HEK293 (cell line): ENCODE measurements around the gene GMDS.

ENCODE experiments used
- CTCF ChIA-PET: fragments of 350-600 bp; formaldehyde crosslinking; extraction: SDS; loops from one replicate; lab custom pipeline; 2021; ENCODE audit warnings: antibody characterized with exemption; lab: Yijun Ruan, JAX
- POLR2A ChIA-PET: fragments of 300-600 bp; formaldehyde crosslinking; extraction: SDS; loops from one replicate; lab custom pipeline; 2020; ENCODE audit warnings: antibody characterized with exemption, inconsistent platforms; lab: Yijun Ruan, JAX
- H3K27ac ChIP-seq: fragments of 200-500 bp; sonication (Bioruptor generic); 2 replicates; pipeline ENCODE4 v1.5.1; 2014; ENCODE audit warnings: low read depth, low read length, control low read depth, inconsistent platforms; ENCODE audit errors: extremely low read depth
- H3K36me3 ChIP-seq, 2 experiments: fragments of 200-500 bp in 1 of 2; sonication (Bioruptor generic) in 1 of 2; 1 replicate in 1 of 2; 2 replicates in 1 of 2; pipeline ENCODE4 v1.5.1; 2014 to 2017; ENCODE audit warnings: inconsistent platforms in 2 of 2, low read length in 2 of 2; ENCODE audit not compliant: control insufficient read depth in 2 of 2, insufficient read depth in 1 of 2
- H3K4me1 ChIP-seq: fragments of 200-500 bp; sonication (Bioruptor generic); 2 replicates; pipeline ENCODE4 v1.5.1; 2014; ENCODE audit warnings: mild to moderate bottlenecking, low read length, inconsistent platforms; ENCODE audit not compliant: control insufficient read depth, insufficient read depth
- H3K4me3 ChIP-seq: 2 replicates; pipeline ENCODE4 v1.5.1; 2011; ENCODE audit warnings: low read depth, mild to moderate bottlenecking, control low read depth, low read length, moderate library complexity
- H3K9me3 ChIP-seq: fragments of 200-500 bp; sonication (Bioruptor generic); 2 replicates; pipeline ENCODE4 v1.5.1; 2014; ENCODE audit warnings: low read depth, low read length, inconsistent platforms; ENCODE audit not compliant: control insufficient read depth, insufficient read depth
- AEBP2 ChIP-seq: fragments of 450-650 bp; formaldehyde crosslinking; IDR thresholded peaks from 2 replicates; pipeline ENCODE4 v1.5.1; 2016; ENCODE audit warnings: missing biosample characterization, missing genetic modification characterization, borderline replicate concordance
- ELK4 ChIP-seq: IDR thresholded peaks from 2 replicates; pipeline ENCODE4 v1.6.1; 2011; ENCODE audit warnings: mild to moderate bottlenecking, low read depth, low read length, borderline replicate concordance
- GFI1B ChIP-seq: fragments of 450-650 bp; formaldehyde crosslinking; IDR thresholded peaks from 2 replicates; pipeline ENCODE4 v1.5.1; 2016; ENCODE audit warnings: missing biosample characterization, missing genetic modification characterization
- GLI2 ChIP-seq: fragments of 450-650 bp; formaldehyde crosslinking; IDR thresholded peaks from 2 replicates; pipeline ENCODE4; 2017; ENCODE audit warnings: missing biosample characterization, missing genetic modification characterization, low read depth, borderline replicate concordance
- IKZF3 ChIP-seq: fragments of 450-650 bp; IDR thresholded peaks from 2 replicates; pipeline ENCODE4 v1.5.0; 2018; ENCODE audit warnings: missing biosample characterization, mild to moderate bottlenecking, missing genetic modification characterization, moderate library complexity
- KLF8 ChIP-seq: fragments of 450-650 bp; formaldehyde crosslinking; IDR thresholded peaks from 2 replicates; pipeline ENCODE4 v1.5.1; 2016; ENCODE audit warnings: missing biosample characterization, missing genetic modification characterization
- OSR2 ChIP-seq: fragments of 450-650 bp; formaldehyde crosslinking; IDR thresholded peaks from 2 replicates; pipeline ENCODE4 v1.5.1; 2016; ENCODE audit warnings: missing biosample characterization, missing genetic modification characterization
- PRDM1 ChIP-seq: fragments of 450-650 bp; formaldehyde crosslinking; IDR thresholded peaks from 2 replicates; pipeline ENCODE4; 2016; ENCODE audit warnings: missing biosample characterization, missing genetic modification characterization
- ZNF404 ChIP-seq: fragments of 450-650 bp; formaldehyde crosslinking; IDR thresholded peaks from 2 replicates; pipeline ENCODE4 v1.5.1; 2017; ENCODE audit warnings: missing biosample characterization, missing genetic modification characterization
- ZNF426 ChIP-seq: fragments of 450-650 bp; formaldehyde crosslinking; IDR thresholded peaks from 2 replicates; pipeline ENCODE4 v1.5.1; 2017; ENCODE audit warnings: missing biosample characterization, missing genetic modification characterization, mild to moderate bottlenecking, inconsistent platforms, moderate library complexity
- ZNF48 ChIP-seq: fragments of 450-650 bp; formaldehyde crosslinking; IDR thresholded peaks from 2 replicates; pipeline ENCODE4 v1.5.1; 2016; ENCODE audit warnings: missing biosample characterization, missing genetic modification characterization
- ZNF501 ChIP-seq: fragments of 450-650 bp; formaldehyde crosslinking; IDR thresholded peaks from 2 replicates; pipeline ENCODE4 v1.5.1; 2016; ENCODE audit warnings: missing biosample characterization, missing genetic modification characterization
- ZNF513 ChIP-seq: fragments of 450-650 bp; IDR thresholded peaks from 2 replicates; pipeline ENCODE4 v1.5.1; 2018; ENCODE audit warnings: missing biosample characterization, missing genetic modification characterization
- ZNF514 ChIP-seq: fragments of 450-650 bp; formaldehyde crosslinking; IDR thresholded peaks from 2 replicates; pipeline ENCODE4 v1.5.1; 2016; ENCODE audit warnings: missing biosample characterization, missing genetic modification characterization
- ZNF529 ChIP-seq: fragments of 450-650 bp; formaldehyde crosslinking; IDR thresholded peaks from 2 replicates; pipeline ENCODE4 v1.5.1; 2017; ENCODE audit warnings: missing genetic modification characterization, missing biosample characterization; ENCODE audit not compliant: insufficient replicate concordance
- ZNF549 ChIP-seq: fragments of 450-650 bp; IDR thresholded peaks from 2 replicates; pipeline ENCODE4 v1.5.1; 2018; ENCODE audit warnings: missing biosample characterization, missing genetic modification characterization, mild to moderate bottlenecking, inconsistent platforms, moderate library complexity
- ZNF596 ChIP-seq: fragments of 450-650 bp; IDR thresholded peaks from 2 replicates; pipeline ENCODE4 v1.5.0; 2018; ENCODE audit warnings: missing biosample characterization, mild to moderate bottlenecking, missing genetic modification characterization, moderate library complexity
- ZNF600 ChIP-seq: fragments of 450-650 bp; formaldehyde crosslinking; IDR thresholded peaks from 2 replicates; pipeline ENCODE4 v1.5.1; 2016; ENCODE audit warnings: missing biosample characterization, missing genetic modification characterization
- ZNF623 ChIP-seq: fragments of 450-650 bp; formaldehyde crosslinking; IDR thresholded peaks from 2 replicates; pipeline ENCODE4 v1.5.1; 2016; ENCODE audit warnings: missing biosample characterization, missing genetic modification characterization
- ZNF624 ChIP-seq: fragments of 450-650 bp; formaldehyde crosslinking; IDR thresholded peaks from 2 replicates; pipeline ENCODE4 v1.5.1; 2017; ENCODE audit warnings: missing biosample characterization, missing genetic modification characterization
- ZNF664 ChIP-seq: fragments of 450-650 bp; formaldehyde crosslinking; IDR thresholded peaks from 2 replicates; pipeline ENCODE4 v1.5.1; 2016; ENCODE audit warnings: missing biosample characterization, missing genetic modification characterization
- ZNF792 ChIP-seq: fragments of 450-650 bp; formaldehyde crosslinking; IDR thresholded peaks from 2 replicates; pipeline ENCODE4 v1.5.1; 2016; ENCODE audit warnings: missing biosample characterization, missing genetic modification characterization
- TF ChIP-seq, protein P1 (sequence below): fragments of 450-650 bp; formaldehyde crosslinking; IDR thresholded peaks from 2 replicates; pipeline ENCODE4 v1.5.1; 2016; ENCODE audit warnings: missing biosample characterization, missing genetic modification characterization
- TF ChIP-seq, protein P2 (sequence below): fragments of 450-650 bp; formaldehyde crosslinking; IDR thresholded peaks from 2 replicates; pipeline ENCODE4 v1.5.1; 2016; ENCODE audit warnings: missing biosample characterization, missing genetic modification characterization
- TF ChIP-seq, protein P3 (sequence below): fragments of 450-650 bp; formaldehyde crosslinking; IDR thresholded peaks from 2 replicates; pipeline ENCODE4 v1.5.1; 2016; ENCODE audit warnings: missing biosample characterization, missing genetic modification characterization, low read depth

GMDS gene

DNA sequence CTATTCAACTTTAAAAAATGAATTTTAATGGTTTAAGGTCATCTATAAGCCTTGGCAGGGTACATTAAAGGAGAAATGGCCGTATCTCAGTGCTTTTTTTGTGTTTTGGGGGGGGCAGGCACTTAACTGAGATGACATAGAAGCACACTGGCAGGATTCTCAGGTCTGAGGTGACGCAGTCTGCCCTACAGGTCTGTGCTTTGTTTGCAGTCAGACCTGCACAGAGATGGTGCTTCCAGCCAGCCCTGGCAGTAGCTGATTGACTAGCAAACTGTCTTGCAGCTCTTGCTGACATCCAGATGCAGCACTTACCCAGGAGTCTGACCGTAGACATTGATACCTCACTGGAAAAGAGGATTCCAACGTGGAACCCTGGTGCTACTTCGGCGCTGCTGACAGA is 386.5 kb downstream of the GMDS start (continued):
- TF ChIP-seq, protein P1, sequence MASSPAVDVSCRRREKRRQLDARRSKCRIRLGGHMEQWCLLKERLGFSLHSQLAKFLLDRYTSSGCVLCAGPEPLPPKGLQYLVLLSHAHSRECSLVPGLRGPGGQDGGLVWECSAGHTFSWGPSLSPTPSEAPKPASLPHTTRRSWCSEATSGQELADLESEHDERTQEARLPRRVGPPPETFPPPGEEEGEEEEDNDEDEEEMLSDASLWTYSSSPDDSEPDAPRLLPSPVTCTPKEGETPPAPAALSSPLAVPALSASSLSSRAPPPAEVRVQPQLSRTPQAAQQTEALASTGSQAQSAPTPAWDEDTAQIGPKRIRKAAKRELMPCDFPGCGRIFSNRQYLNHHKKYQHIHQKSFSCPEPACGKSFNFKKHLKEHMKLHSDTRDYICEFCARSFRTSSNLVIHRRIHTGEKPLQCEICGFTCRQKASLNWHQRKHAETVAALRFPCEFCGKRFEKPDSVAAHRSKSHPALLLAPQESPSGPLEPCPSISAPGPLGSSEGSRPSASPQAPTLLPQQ (tag by site-specific recombination), result no peak
- no peak for TF ChIP-seq ZNF549 (tag by site-specific recombination)
- TF ChIP-seq ZNF624 (tag by site-specific recombination), result no peak
- TF ChIP-seq ZNF792 (tag by site-specific recombination), result no peak
- TF ChIP-seq ZNF426 (tag by site-specific recombination), result no peak
- TF ChIP-seq PRDM1 (tag by site-specific recombination), result no peak

DNA sequence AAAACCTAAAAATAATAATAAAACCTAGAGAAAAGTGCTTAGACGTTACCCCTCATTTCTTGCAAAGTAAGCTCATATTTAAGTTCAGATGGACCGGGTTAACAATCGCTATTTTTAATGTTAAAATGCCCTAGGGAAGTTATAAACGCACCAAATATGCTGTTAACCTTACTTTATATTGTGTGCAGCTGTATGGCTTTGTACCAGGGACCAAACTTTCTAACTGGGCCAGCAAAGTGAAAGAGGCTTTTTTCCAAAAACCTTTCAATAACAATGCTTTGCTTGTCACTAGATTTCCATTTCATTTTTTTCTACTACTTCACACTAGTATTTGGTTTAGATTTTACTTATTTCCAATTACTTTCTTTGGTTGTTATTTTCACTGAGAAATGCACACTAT is 387.2 kb downstream of the GMDS start:
- Histone ChIP-seq H3K4me3 (no peak overlapping the region), H3K4me1 (peaks cover 52% of the 10 kb centered on the region), H3K9me3 (no peaks in the 10 kb centered on the region), H3K36me3 (no peaks in the 10 kb centered on the region), H3K27ac (no peak overlapping the region)
- no peak for TF ChIP-seq GLI2 (tag by site-specific recombination)
- TF ChIP-seq ZNF600, result no peak
- ChIA-PET CTCF (interaction anchor here (0.6 to 1.2 kb wide), 4 partner anchors 9 to 933 kb away, joined by 3 to 8 read pairs (median 4); no protein-coding TSS in a partner anchor), POLR2A (no interaction called here)

- peaks cover 42% of the 10 kb centered on the region for H3K4me1 ChIP-seq
- H3K27ac ChIP-seq, result peak overlapping the region; percentile 54
- no peaks in the 10 kb centered on the region for H3K36me3 ChIP-seq
- ChIA-PET CTCF (interaction anchor here (0.6 to 1.1 kb wide), 6 partner anchors 15 to 354 kb away, joined by 3 to 5 read pairs (median 3); no protein-coding TSS in a partner anchor), POLR2A (no interaction called here)
- H3K4me3 ChIP-seq, result no peak overlapping the region
- H3K9me3 ChIP-seq, result no peaks in the 10 kb centered on the region
- TF ChIP-seq ZNF501 (no peak), IKZF3 (tag by site-specific recombination) (peak; percentile 53; the same call in 1 of the 2 replicates), KLF8 (peak; percentile 47; the same call in 1 of the 2 replicates), ZNF404 (no peak), GFI1B (peak; percentile 50), ZNF623 (tag by site-specific recombination) (no peak), ZNF600 (peak; percentile 57), ZNF514 (tag by site-specific recombination) (no peak), ZNF596 (0 out of 2 replicates have a peak, but pooled peaks have one; percentile 35), ZNF513 (tag by site-specific recombination) (no peak; the same call in 1 of the 2 replicates), AEBP2 (tag by site-specific recombination) (no peak), ZNF664 (no peak; the same call in 1 of the 2 replicates), OSR2 (tag by site-specific recombination) (peak; percentile 95), ZNF48 (tag by site-specific recombination) (no peak), ZNF529 (tag by site-specific recombination) (no peak), ELK4 (no peak)
- TF ChIP-seq, protein P2, sequence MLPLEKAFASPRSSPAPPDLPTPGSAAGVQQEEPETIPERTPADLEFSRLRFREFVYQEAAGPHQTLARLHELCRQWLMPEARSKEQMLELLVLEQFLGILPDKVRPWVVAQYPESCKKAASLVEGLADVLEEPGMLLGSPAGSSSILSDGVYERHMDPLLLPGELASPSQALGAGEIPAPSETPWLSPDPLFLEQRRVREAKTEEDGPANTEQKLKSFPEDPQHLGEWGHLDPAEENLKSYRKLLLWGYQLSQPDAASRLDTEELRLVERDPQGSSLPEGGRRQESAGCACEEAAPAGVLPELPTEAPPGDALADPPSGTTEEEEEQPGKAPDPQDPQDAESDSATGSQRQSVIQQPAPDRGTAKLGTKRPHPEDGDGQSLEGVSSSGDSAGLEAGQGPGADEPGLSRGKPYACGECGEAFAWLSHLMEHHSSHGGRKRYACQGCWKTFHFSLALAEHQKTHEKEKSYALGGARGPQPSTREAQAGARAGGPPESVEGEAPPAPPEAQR (tag by site-specific recombination), result no peak
- TF ChIP-seq, protein P3, sequence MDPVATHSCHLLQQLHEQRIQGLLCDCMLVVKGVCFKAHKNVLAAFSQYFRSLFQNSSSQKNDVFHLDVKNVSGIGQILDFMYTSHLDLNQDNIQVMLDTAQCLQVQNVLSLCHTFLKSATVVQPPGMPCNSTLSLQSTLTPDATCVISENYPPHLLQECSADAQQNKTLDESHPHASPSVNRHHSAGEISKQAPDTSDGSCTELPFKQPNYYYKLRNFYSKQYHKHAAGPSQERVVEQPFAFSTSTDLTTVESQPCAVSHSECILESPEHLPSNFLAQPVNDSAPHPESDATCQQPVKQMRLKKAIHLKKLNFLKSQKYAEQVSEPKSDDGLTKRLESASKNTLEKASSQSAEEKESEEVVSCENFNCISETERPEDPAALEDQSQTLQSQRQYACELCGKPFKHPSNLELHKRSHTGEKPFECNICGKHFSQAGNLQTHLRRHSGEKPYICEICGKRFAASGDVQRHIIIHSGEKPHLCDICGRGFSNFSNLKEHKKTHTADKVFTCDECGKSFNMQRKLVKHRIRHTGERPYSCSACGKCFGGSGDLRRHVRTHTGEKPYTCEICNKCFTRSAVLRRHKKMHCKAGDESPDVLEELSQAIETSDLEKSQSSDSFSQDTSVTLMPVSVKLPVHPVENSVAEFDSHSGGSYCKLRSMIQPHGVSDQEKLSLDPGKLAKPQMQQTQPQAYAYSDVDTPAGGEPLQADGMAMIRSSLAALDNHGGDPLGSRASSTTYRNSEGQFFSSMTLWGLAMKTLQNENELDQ (tag by site-specific recombination), result no peak
Measured at GRCh38 chr6:1856381-1856780, 389.0 kb downstream of the GMDS start.
